Heart left ventricle (tissue), 16 donors: Measurements from ENCODE around the gene AMBP. TPM values are rescaled to one million over a fixed set of nuclear protein-coding genes. Genes with fewer than 3 reads are reported as not detected.

Experiments
- ATAC-seq, 4 donors: fragments of 200-7000 bp; cut with Tn5 transposase; one replicate each; pipeline ENCODE4 v1.9.1; 2020 to 2022; ENCODE audit warnings: moderate library complexity in 4 of 4, mild to moderate bottlenecking in 3 of 4, moderate number of reproducible peaks in 1 of 4
- DNase-seq, 5 donors: peaks; one replicate each; pipeline ENCODE4 v3.0.0-alpha.2; 2020
- H3K27ac ChIP-seq, 12 donors: fragments of 200-600 bp; sonication (generic) in 4 of 12; one replicate each; pipeline versions ENCODE4 v1.5.0 to v1.8.0; 2016 to 2022; ENCODE audit warnings: mild to moderate bottlenecking in 2 of 12
- H3K27me3 ChIP-seq, 9 donors: fragments of 200-600 bp; sonication (generic) in 2 of 9; one replicate each; pipeline versions ENCODE4 v1.5.1 to v1.8.0; 2016 to 2022; ENCODE audit warnings: mild to moderate bottlenecking in 3 of 9
- H3K36me3 ChIP-seq, 9 donors: fragments of 200-600 bp; sonication (generic) in 2 of 9; one replicate each; pipeline versions ENCODE4 v1.5.0 to v1.8.0; 2018 to 2022; ENCODE audit warnings: mild to moderate bottlenecking in 2 of 9
- H3K4me1 ChIP-seq, 12 donors: fragments of 200-600 bp; sonication (generic) in 4 of 12; one replicate each; pipeline versions ENCODE4 v1.5.0 to v1.8.0; 2016 to 2022; ENCODE audit warnings: mild to moderate bottlenecking in 3 of 12
- H3K4me3 ChIP-seq, 12 donors: fragments of 200-600 bp; sonication (generic) in 4 of 12; one replicate each; pipeline versions ENCODE4 v1.5.0 to v1.8.0; 2017 to 2022; ENCODE audit warnings: mild to moderate bottlenecking in 9 of 12, moderate library complexity in 4 of 12
- H3K9me3 ChIP-seq, 12 donors: fragments of 200-600 bp; sonication (generic) in 4 of 12; one replicate each; pipeline versions ENCODE4 v1.5.0 to v1.8.0; 2016 to 2022; ENCODE audit warnings: mild to moderate bottlenecking in 1 of 12
- CTCF ChIP-seq, 12 donors: fragments of 200-600 bp; sonication (generic) in 4 of 12; IDR thresholded peaks; one replicate each; pipeline versions ENCODE4 v1.5.0 to v1.8.0; 2018 to 2022; ENCODE audit warnings: antibody characterized with exemption in 12 of 12, mild to moderate bottlenecking in 5 of 12
- POLR2A ChIP-seq, 2 donors: fragments of 450-650 bp; IDR thresholded peaks; one replicate each; pipeline ENCODE4 v1.6.1; 2017; ENCODE audit warnings: antibody characterized with exemption in 2 of 2, mild to moderate bottlenecking in 2 of 2, moderate library complexity in 2 of 2
- WGBS, 4 donors: extraction: QIAGEN DNeasy Blood & Tissue Kit in 2 of 4; methylation state at CpG; one replicate each; pipeline versions ENCODE4 v1.1.5 to v1.1.7; 2013 to 2018; 5-methylcytosine and 5-hydroxymethylcytosine counted together
- intact Hi-C, 10 donors: fragments of 100-400 bp; cut with DNase I; formaldehyde crosslinking; loops; one replicate each; pipeline versions ENCODE4 v1.11.1 to v1.14.2; 2022
- polyA plus RNA-seq, 2 donors: library from polyadenylated mRNA; stranded (reverse); fragments of 200-250 nt; gene quantifications; one replicate each; pipeline ENCODE4 v1.2.3, GENCODE V29; 2013
- total RNA-seq, 9 donors: library from RNA; depleted of rRNA in 2 of 9; stranded (reverse); fragments of >200 nt in 2 of 9; fragmentation: NEBNext Ultra II Directional in 3 of 9; extraction: Animal tissue kit (Norgen Biotek cat#: 25700) in 3 of 9; gene quantifications; one replicate each; pipeline versions ENCODE4 v1.1.0 to v1.2.4, GENCODE V29; 2016 to 2023
- donor health status: ischemic (EF 13 %, LVEDD 7.1; RV severe dilation, severe dysfunction).
- donor health status: healthy with polysubstance abuse.
- donor health status: DM: no; HTN: yes; CAD: no.
- donor health status: DM: no; HTN: no; CAD: no.
- donor health status: ischemic (EF 25% LVEDD 6.9; RV normal size, moderate dysfunction).
- donor health status: ischemic (EF 25% LVEDD 5.7; RV mildly dilated, moderate dysfunction).
- donor health status: healthy.
- donor health status: DM: yes; HTN: yes; CAD: no.
- donor health status: ischemic (EF 35%, LVEDD 5.7; RV mildly dilated, moderate dysfunction).
- donor health status: nonischemic (EF 11% LVEDD 7.7; RV severe dilation, severe dysfunction).
- donor health status: DM: yes; HTN: yes; CAD: no.
- donor health status: PGD.
- donor health status: ischemic (EF 29% LVEDD 5.4; RV normal size, mild dysfunction).
- donor health status: nonischemic (EF 23%, LVEDD 6.1; RV moderate dilation, normal function).

The AMBP gene
- total and polyA plus RNA-seq, 11 donors: 0.08 to 0.32 (median 0.20) TPM; not detected in 8

- Histone ChIP-seq H3K4me1 (peaks cover 0 to 15% (median 0%) of the 10 kb centered on the region in 12 donors), H3K9me3 (peaks cover 0 to 11% (median 0%) of the 10 kb centered on the region in 12 donors), H3K36me3 (no peaks in the 10 kb centered on the region), H3K27ac (no peak overlapping the region), H3K4me3 (no peak overlapping the region), H3K27me3 (no peaks in the 10 kb centered on the region)
- DNase-seq (no peak), ATAC-seq (no peak)
- intact Hi-C loops: no loop called here
- 83 to 89% (median 85%) methylated on average over 12 to 13 of the region's 13 CpGs for WGBS, 4 donors
- TF ChIP-seq CTCF (IDR thresholded peaks at IDR 0.05) (no peak), POLR2A (IDR thresholded peaks at IDR 0.05) (no peak)
Measured at GRCh38 chr9:114124666-114125475, 46.8 kb upstream of the AMBP start.

DNA sequence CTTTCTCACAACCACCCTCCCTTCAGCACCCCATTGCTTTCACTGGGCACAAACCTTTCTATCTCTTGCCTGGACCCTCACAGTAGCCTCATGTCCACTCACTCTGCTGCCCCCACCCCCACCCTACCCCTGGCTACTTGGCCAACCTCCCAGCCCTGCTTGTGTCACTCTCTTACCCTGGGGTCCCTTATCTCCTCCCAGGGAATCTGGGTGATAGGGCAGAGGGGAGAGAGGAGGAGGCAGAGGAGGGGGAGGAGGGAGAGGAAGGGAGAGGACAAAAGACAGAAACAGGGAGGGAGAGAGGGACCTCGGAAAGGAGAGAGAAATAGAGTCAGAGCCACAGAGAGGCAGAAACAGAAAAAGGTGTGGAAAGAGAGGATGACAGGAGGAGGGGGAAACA, 46.0 kb upstream of the AMBP start:
- Histone ChIP-seq H3K9me3 (peaks cover 0 to 11% (median 0%) of the 10 kb centered on the region in 12 donors), H3K4me3 (no peak overlapping the region), H3K36me3 (no peaks in the 10 kb centered on the region), H3K4me1 (peaks cover 0 to 14% (median 0%) of the 10 kb centered on the region in 12 donors), H3K27ac (no peak overlapping the region), H3K27me3 (peaks cover 0 to 2% (median 0%) of the 10 kb centered on the region in 9 donors)
- DNase-seq (no peak), ATAC-seq (peak; percentile 23 to 85 (median 44))
- no peak for TF ChIP-seq POLR2A (IDR thresholded peaks at IDR 0.05)
- no peak for TF ChIP-seq CTCF (IDR thresholded peaks at IDR 0.05)
- 10 to 25% (median 16%) methylated on average over 1 of the region's 1 CpG for WGBS, 4 donors
- intact Hi-C loops: no loop called here

GRCh38 chr9:114123031-114123977, 45.2 kb upstream of the AMBP start:
- Histone ChIP-seq H3K4me1 (peaks cover 0 to 14% (median 0%) of the 10 kb centered on the region in 12 donors), H3K36me3 (no peaks in the 10 kb centered on the region), H3K27ac (no peak overlapping the region), H3K9me3 (peaks cover 0 to 10% (median 0%) of the 10 kb centered on the region in 12 donors), H3K27me3 (peaks cover 0 to 4% (median 0%) of the 10 kb centered on the region in 9 donors), H3K4me3 (no peak overlapping the region)
- WGBS, 4 donors: 86 to 91% (median 88%) methylated on average over 8 to 9 of the region's 9 CpGs
- no peak for ATAC-seq
- DNase-seq: no peak
- no peak for TF ChIP-seq CTCF (IDR thresholded peaks at IDR 0.05)
- no peak for TF ChIP-seq POLR2A (IDR thresholded peaks at IDR 0.05)
- intact Hi-C loops: no loop called here
